ENCODE measurements around the gene VAV2.
"Not testable (repeated sequence)": the region's sequence is repeated elsewhere in the genome, so short reads cannot be mapped to it uniquely, and the experiment has no call there.

The VAV2 gene

DNA sequence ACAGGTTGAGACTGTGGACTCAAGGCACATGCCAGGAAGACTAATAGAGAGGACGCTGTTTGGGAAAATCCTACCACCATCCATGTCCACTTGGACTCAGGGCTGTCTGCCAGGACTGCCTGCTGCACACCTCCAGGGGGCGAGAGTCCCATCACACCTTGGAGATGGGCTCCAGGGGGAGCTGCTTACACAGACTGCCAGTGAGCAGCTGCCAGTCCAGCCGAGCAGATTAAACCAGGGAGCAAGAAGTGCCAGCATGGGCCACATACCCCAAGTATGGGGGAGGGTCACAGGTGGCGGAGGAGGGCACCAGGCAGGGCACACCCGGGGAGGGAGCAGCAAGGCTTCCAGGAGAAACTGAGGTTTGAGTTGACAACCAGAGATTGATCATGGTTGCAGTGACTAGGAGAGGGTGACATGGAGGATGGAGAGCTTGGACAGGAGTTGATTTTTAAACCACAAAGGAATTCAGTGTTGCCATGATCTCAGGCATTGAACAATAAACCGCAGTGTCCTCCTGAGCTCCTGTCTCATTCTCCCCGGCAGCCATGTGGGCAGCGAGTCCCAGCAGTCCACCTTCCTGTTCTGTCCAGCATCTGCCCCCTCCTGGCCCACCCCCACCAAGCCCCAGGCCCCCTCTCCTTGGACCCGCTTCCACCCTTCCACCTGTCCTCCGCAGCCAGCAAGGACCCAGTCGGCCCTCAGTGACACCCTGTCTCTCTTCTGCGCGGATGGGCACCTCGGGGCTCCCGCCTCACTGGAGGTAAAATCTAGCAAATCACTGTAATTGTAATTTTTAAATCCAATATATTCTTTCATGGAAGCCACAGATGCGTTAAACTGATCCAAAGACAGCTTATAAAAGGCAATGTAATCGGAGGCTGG is 3.1 kb upstream of the VAV2 start:
- FAIRE-seq: no peak

DNA sequence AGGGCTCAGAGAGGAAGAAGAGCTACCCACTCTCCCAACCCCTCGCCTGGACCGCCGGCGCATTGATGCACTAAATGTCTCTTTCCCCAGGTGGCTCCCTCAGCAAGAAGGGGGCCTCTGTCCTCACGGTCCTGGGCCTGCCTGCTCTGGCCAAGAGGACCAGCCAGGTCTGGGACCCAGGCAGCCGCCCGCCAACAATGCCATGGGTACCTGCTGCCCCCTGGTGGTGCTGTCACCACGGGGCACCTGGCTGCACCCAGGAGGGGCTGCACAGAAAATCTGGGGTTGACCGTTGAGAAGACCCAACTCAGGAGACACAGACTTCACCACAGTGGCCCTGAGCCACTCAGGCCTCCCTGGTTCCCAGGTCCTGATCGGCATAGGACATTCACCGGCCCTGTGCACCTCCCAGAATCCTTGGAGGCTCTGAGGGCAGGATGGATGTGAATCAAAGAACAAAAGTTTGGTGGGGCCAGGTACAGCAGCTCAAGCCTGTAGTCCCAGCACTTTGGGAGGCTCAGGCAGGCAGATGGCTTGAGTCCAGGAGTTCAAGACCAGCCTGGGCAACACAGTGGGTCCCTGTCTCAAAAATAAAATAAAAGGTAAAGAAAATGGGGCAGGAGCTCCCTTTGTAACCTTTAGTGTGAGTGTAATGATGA is 2.4 kb upstream of the VAV2 start:
- no peak for FAIRE-seq

- FAIRE-seq: no peak
Measured at GRCh38 chr9:133993635-133994253, 1.6 kb upstream of the VAV2 start.

- FAIRE-seq: peak; percentile 29
Measured at GRCh38 chr9:133992780-133993634, 883 bp upstream of the VAV2 start.

- no peak for FAIRE-seq
Measured at GRCh38 chr9:133991214-133991921, 756 bp downstream of the VAV2 start.

DNA sequence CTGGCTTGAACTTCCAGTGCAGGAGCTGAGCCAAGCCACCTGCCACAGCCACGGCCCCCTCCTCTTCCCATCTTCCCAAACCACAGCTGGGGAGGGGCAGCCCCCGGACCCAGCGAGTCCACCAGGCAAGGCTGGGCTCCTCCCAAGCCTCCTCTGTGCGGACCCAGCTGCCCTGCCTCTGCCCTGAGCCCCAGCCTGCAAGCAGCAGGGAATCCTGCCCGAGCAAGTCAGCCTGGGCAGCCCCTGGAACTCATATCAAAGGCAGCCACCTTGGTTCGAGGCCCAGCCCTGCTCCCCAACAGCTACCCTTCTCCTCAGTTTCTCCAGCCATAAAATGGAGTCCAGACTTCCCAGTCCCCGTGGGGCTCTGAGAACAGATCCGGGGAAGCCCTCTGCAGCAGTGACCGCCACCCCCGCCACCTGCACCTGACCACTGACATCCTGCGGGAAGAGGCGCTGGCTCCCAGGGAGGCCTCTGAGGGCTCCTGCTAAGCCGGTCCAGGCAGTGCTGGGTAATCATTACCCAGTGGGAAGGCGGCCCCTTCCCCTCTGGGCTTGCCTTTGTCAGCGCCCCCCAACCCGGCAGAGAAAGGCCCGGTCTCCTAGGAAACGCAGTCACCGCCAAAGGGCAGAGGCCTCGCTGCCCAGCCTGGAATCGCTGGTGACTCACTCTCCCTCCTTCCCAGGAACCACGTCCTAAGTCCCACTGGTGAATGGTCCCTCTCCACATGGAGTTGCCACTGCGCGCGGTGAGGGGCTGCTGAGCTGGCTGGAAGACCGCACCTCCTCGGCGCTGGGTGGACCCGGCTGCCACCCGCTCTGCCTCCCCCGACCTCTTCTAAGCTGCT is 1.5 kb downstream of the VAV2 start:
- FAIRE-seq: no peak

DNA sequence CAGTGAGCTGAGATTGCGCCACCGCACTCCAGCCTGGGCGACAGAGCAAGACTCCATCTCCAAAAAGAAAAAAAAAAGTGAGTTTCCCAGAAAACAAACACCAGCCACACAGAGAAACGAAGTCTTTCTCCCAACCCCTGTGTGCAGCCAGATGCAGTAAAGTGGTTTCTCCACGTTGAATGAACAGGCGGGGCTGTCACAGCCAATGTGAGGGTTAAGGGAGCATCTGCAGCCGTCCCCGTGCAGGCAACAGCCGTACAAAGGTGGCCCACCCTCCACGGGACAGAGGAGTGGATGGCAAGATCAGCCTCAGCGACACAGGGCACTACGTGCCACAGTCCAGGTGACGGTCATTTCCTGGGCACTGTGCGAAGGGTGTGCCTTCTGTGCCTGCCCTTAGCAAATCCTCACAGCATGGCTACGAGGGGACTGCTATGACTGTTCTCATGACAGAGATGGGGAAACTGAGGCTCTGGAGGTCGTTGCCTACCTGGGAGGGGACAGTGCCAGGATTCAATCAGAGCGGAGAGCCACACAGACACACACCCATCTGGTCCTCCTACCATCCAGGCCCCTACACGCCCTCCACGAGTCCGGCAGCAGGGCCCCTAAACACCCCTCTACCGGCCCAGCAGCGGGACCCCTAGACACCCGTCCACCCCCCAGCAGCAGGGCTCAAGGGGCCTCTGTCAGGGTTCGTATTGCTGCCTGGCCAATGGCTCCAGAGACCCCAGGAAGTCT is 2.3 kb downstream of the VAV2 start:
- FAIRE-seq: no peak

DNA sequence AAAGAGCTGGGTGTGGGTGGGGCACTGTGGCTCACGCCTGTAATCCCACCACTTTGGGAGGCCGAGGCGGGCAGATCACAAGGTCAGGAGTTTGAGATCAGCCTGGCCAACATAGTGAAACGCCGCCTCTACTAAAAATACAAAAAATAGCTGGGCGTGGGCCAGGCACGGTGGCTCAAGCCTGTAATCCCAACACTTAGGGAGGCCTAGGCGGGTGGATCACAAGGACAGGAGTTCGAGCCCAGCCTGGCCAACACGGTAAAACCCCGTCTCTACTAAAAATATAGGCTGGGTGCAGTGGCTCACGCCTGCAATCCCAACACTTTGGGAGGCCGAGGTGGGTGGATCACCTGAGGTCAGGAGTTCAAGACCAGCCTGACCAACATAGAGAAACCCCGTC is 3.4 kb downstream of the VAV2 start:
- not testable (repeated sequence) for FAIRE-seq

- FAIRE-seq: no peak
Measured at GRCh38 chr9:133987946-133988665, 4.0 kb downstream of the VAV2 start.

- no peak for FAIRE-seq
Measured at GRCh38 chr9:133987446-133987788, 4.7 kb downstream of the VAV2 start.

DNA sequence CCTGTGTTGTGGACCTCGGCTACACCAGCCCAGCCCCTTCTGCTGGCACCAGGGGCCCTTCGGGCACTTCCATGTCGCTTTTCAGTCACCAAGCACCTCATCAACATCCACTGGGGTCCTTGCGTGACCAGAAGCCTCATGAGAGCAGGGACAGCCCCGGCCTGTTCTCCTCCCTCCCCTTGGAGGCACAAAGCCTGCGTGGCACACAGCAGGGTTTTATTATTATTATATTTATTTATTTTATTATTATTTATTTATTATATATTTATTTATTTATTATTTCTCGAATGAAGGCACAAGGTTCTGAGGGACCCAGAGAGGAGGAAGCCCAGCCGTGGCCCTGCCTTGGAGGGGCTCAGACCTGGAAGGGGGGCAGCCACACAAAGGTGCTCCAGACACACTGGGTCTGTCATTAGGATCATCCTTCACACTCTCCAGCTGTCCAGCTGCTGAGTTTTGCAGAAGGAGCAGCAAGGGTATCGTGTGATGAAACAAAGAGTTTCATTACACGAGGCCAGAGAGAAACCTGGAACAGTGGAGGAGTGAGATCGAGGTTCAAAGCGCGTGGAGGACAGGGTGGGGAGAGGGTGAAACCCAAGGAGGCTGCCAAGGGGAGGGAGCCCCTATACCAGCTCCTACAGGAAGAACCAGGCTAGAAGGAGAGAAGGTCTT is 5.2 kb downstream of the VAV2 start:
- no peak for FAIRE-seq

DNA sequence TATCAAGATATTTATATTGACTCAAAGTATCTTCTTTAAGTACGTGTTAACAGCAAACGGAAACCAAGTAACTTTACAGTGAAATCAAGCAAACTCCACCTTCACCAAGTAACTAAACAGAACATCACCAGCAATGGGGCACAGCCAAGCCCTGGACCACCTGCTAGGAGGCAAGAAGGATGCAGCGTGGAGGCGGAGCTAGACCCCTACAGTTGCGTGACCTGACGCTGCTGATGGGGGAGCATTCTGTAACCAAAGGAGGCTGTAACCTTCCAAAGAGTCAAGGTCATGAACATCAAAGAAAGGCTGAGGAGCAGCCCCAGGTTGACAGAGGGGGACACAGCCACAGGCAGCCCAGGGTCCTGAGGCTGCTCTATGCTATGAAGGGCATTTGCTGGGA is 6.1 kb downstream of the VAV2 start:
- FAIRE-seq: no peak

GRCh38 chr9:133982971-133983720 is 9.0 kb downstream of the VAV2 start:
- FAIRE-seq: no peak

DNA sequence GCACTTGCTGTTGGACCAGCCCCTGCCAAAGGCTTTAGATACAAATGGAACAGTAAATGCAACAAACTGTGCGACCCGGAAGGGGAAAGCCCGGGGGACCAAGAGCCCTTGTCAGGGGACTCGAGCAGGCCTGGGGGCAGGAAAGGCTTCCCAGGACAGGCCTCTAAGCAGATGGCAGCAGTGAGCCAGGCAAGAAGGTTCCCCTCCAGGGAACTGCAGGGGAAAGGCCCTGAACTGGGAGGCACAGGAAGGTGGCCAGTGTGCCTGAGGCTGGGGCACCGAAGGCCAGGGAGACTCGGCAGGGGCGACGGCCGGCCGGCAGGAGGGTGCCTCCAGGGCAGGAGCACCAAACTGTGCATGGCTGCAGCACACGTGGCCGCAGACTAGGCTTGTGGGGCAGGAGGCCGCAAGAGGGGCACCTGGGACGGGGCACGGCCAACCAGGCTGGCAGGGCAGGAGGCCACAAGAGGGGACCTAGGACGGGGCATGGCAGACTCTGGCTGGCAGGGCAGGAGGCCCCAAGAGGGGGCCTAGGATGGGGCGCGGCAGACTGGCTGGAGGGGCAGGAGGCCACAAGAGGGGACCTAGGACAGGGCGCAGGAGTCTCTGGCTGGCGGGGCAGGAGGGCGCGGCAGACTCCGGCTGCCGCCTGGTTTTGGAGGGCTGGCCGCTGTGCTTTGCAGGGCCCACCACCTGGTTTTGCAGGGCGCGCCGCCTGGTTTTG is 10.0 kb downstream of the VAV2 start:
- FAIRE-seq: no peak

DNA sequence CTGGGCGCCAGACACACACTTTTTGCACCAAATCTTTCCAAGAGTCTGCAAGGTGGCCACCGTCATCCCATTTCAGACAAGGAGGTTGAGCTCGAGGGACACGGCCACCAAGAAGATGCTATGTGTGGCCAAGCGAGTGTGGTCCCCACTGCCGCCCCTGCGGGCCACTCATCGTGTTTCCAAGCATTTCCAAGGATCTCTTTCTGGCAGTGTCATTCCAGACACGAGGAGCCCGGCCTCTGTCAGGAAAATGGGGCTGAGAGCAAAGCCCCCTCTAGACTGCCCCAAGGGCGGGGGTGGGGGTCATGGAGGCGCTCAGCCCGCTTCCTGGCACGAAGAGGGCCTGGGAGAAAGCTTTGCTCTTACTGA is 10.6 kb downstream of the VAV2 start:
- no peak for FAIRE-seq

DNA sequence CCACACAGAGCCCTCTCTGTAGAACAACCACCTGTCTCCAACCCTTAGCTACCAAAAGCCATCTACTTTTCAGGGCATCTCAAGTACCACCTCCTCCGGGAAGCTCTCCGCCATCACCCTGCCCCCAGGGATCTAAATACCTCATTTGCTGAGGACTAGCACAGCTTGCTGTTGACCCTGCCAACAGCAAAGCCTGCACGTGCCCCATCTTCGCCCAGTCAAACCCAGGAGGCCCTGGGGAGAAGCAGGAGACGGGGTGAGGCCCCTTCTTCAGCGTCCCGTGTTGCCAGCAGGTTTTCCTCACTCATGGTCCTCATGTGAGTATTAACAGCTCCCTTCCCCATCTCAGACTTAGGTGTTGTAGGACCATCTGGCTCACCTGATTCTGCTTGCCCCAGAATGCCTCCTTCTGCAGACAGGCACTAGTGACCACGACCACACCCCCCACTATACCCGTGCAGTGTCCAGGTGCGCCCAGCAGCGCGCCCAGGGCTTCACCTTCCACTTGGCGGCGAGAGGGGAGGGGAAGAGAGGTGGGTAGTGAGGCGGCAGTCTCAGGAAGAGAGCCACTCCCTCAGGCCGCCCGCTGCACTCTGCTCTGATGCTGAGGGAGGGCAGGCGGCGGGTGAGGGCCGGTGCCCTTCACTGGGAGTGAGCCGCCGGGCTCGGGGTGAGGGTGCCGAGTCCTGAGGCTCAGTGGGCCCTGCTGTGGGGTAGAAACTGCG is 11.1 kb downstream of the VAV2 start:
- no peak for FAIRE-seq
